ENCODE measurements around the gene MMP28.

MMP28 gene

GRCh38 chr17:35723735-35724134, 71.7 kb downstream of the MMP28 start:
- no peak overlapping the region for H3K4me3 ChIP-seq (replicated peaks; ENCODE audit: low read depth, low read length)
- TF ChIP-seq CTCF (IDR thresholded peaks at IDR 0.05; ENCODE audit: low read depth, low read length, missing control alignments), result no peak
- DNase-seq (ENCODE audit: extremely low read depth, low read depth), result no peak

- no peak for TF ChIP-seq CTCF (IDR thresholded peaks at IDR 0.05; ENCODE audit: low read depth, low read length, missing control alignments)
- H3K4me3 ChIP-seq (replicated peaks; ENCODE audit: low read depth, low read length), result no peak overlapping the region
- DNase-seq (ENCODE audit: extremely low read depth, low read depth), result no peak
These were observed 78.0 kb downstream of the MMP28 start for GRCh38 chr17:35717475-35717874.

- no peak overlapping the region for H3K4me3 ChIP-seq (replicated peaks; ENCODE audit: low read depth, low read length)
- DNase-seq (ENCODE audit: extremely low read depth, low read depth), result no peak
- no peak for TF ChIP-seq CTCF (IDR thresholded peaks at IDR 0.05; ENCODE audit: low read depth, low read length, missing control alignments)
These were observed 78.5 kb downstream of the MMP28 start for GRCh38 chr17:35716897-35717465.

GRCh38 chr17:35716173-35716572, 79.3 kb downstream of the MMP28 start:
- no peak overlapping the region for H3K4me3 ChIP-seq (replicated peaks; ENCODE audit: low read depth, low read length)
- DNase-seq (ENCODE audit: extremely low read depth, low read depth), result no peak
- TF ChIP-seq CTCF (IDR thresholded peaks at IDR 0.05; ENCODE audit: low read depth, low read length, missing control alignments), result no peak
